BJ (cell line): ENCODE results near the gene KCNN3. TPM values are rescaled to one million over a fixed set of nuclear protein-coding genes. Genes with fewer than 3 reads are reported as not detected.

ENCODE experiments used
- CTCF ChIA-PET: fragments of 350-600 bp; formaldehyde crosslinking; extraction: SDS; loops from one replicate; lab custom pipeline; 2021; ENCODE audit warnings: antibody characterized with exemption, inconsistent platforms; lab: Yijun Ruan, JAX
- POLR2A ChIA-PET: fragments of 300-600 bp; sonication (Branson Sonifier 250); formaldehyde crosslinking; extraction: SDS; loops from one replicate; lab custom pipeline; 2021; ENCODE audit warnings: antibody characterized with exemption; lab: Charles Lee
- DNase-seq: peaks from one replicate; pipeline ENCODE4 v3.0.0-alpha.2; 2011; ENCODE audit warnings: low read depth
- H3K27me3 ChIP-seq: 2 replicates; pipeline ENCODE4 v1.6.0; 2011; ENCODE audit warnings: low read length; ENCODE audit not compliant: control insufficient read depth, insufficient read depth
- H3K36me3 ChIP-seq: 2 replicates; pipeline ENCODE4 v1.5.1; 2011; ENCODE audit warnings: low read length; ENCODE audit not compliant: control insufficient read depth, insufficient read depth
- H3K4me3 ChIP-seq: 2 replicates; pipeline ENCODE4 v1.5.1; 2011; ENCODE audit warnings: low read depth, mild to moderate bottlenecking, control low read depth, low read length
- CTCF ChIP-seq: IDR thresholded peaks from 2 replicates; pipeline ENCODE4 v1.5.1; 2011; ENCODE audit warnings: low read depth, mild to moderate bottlenecking, control low read depth, inconsistent platforms, low read length, moderate library complexity; ENCODE audit not compliant: insufficient read depth
- polyA plus RNA-seq: library from polyadenylated mRNA; depleted of rRNA; stranded (reverse); fragments of >200 nt; gene quantifications from 2 replicates; pipeline ENCODE4 v1.2.3, GENCODE V29; 2011

Gene KCNN3
- polyA plus RNA-seq, 1 experiment: not detected

GRCh38 chr1:154786804-154787570 is 83.1 kb downstream of the KCNN3 start:
- POLR2A ChIA-PET: no interaction called here
- no peak for DNase-seq
- no peak for TF ChIP-seq CTCF
- no peak overlapping the region for H3K4me3 ChIP-seq
- H3K36me3 ChIP-seq: no peaks in the 10 kb centered on the region
- peaks cover 5% of the 10 kb centered on the region; the same call in 1 of the 2 replicates for H3K27me3 ChIP-seq
- CTCF ChIA-PET: no interaction called here

- POLR2A ChIA-PET: no interaction called here
- Histone ChIP-seq H3K27me3 (peaks cover 4% of the 10 kb centered on the region; the same call in 1 of the 2 replicates), H3K4me3 (no peak overlapping the region), H3K36me3 (no peaks in the 10 kb centered on the region)
- TF ChIP-seq CTCF: no peak
- DNase-seq: no peak
- CTCF ChIA-PET: interaction anchor here (1.0 kb wide), 1 partner anchor 30 kb away, joined by 4 read pairs; no protein-coding TSS in a partner anchor
These were observed 85.1 kb downstream of the KCNN3 start for GRCh38 chr1:154784924-154785531.

- H3K36me3 ChIP-seq: no peaks in the 10 kb centered on the region
- peaks cover 6% of the 10 kb centered on the region for H3K27me3 ChIP-seq
- ChIA-PET CTCF (interaction anchor here (1.0 kb wide), 1 partner anchor 29 kb away, joined by 4 read pairs; no protein-coding TSS in a partner anchor), POLR2A (no interaction called here)
- H3K4me3 ChIP-seq: no peak overlapping the region
- no peak for DNase-seq
- TF ChIP-seq CTCF: no peak
These were observed 85.7 kb downstream of the KCNN3 start for GRCh38 chr1:154784416-154784815.

- POLR2A ChIA-PET: no interaction called here
- TF ChIP-seq CTCF: no peak
- no peak for DNase-seq
These were observed 86.1 kb downstream of the KCNN3 start for GRCh38 chr1:154783976-154784375.

GRCh38 chr1:154780541-154780940 is 89.5 kb downstream of the KCNN3 start:
- TF ChIP-seq CTCF: no peak
- ChIA-PET POLR2A (no interaction called here), CTCF (no interaction called here)
- no peak overlapping the region for H3K4me3 ChIP-seq
- peaks cover 7% of the 10 kb centered on the region for H3K27me3 ChIP-seq
- DNase-seq: no peak
- no peaks in the 10 kb centered on the region for H3K36me3 ChIP-seq

More at GRCh38 chr1:154783976-154784375, 86.1 kb downstream of the KCNN3 start:
- H3K36me3 ChIP-seq: no peaks in the 10 kb centered on the region
- CTCF ChIA-PET: interaction anchor here (1.0 kb wide), 1 partner anchor 29 kb away, joined by 4 read pairs; no protein-coding TSS in a partner anchor
- H3K27me3 ChIP-seq: peaks cover 4% of the 10 kb centered on the region
- no peak overlapping the region for H3K4me3 ChIP-seq
